Measurements from ENCODE around the gene CTDP1. TPM values are rescaled to one million over a fixed set of nuclear protein-coding genes. Genes with fewer than 3 reads are reported as not detected.

CTDP1 gene
- total RNA-seq, 1 donor from 2014 or later, result 25.2 TPM

DNA sequence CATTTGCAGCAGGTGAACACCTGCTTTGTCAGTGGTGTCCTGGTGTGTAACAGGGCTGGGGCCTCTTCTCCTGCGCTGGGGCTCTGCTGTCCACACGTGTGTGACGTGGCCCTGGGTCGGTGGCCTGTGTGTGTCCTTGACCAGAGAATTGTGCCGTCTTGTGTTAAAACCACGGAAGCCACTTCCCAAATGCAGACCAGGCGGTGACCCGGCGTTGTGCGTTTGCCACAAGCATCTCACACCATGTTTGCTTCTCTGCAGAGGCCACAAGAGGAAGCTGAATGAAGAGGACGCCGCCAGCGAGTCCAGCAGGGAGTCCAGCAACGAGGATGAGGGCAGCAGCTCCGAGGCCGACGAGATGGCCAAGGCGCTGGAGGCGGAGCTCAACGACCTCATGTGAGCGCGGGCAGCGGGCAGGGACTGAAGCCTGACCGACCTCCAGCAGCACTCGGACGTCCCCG is 73.8 kb downstream of the CTDP1 start:
- H3K4me3 ChIP-seq, result no peak overlapping the region
- no peak for DNase-seq
- TF ChIP-seq, protein P1, sequence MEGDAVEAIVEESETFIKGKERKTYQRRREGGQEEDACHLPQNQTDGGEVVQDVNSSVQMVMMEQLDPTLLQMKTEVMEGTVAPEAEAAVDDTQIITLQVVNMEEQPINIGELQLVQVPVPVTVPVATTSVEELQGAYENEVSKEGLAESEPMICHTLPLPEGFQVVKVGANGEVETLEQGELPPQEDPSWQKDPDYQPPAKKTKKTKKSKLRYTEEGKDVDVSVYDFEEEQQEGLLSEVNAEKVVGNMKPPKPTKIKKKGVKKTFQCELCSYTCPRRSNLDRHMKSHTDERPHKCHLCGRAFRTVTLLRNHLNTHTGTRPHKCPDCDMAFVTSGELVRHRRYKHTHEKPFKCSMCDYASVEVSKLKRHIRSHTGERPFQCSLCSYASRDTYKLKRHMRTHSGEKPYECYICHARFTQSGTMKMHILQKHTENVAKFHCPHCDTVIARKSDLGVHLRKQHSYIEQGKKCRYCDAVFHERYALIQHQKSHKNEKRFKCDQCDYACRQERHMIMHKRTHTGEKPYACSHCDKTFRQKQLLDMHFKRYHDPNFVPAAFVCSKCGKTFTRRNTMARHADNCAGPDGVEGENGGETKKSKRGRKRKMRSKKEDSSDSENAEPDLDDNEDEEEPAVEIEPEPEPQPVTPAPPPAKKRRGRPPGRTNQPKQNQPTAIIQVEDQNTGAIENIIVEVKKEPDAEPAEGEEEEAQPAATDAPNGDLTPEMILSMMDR (IDR thresholded peaks at IDR 0.05), result no peak
- H3K4me1 ChIP-seq, result no peaks in the 10 kb centered on the region
- ATAC-seq, result no peak
- no peaks in the 10 kb centered on the region for H3K27me3 ChIP-seq (ENCODE audit: low read depth)
- intact Hi-C loops (cut with DNase I), result no loop called here
- H3K9me3 ChIP-seq, result no peaks in the 10 kb centered on the region
- H3K27ac ChIP-seq, result no peak overlapping the region
- peaks cover 50% of the 10 kb centered on the region for H3K36me3 ChIP-seq

DNA sequence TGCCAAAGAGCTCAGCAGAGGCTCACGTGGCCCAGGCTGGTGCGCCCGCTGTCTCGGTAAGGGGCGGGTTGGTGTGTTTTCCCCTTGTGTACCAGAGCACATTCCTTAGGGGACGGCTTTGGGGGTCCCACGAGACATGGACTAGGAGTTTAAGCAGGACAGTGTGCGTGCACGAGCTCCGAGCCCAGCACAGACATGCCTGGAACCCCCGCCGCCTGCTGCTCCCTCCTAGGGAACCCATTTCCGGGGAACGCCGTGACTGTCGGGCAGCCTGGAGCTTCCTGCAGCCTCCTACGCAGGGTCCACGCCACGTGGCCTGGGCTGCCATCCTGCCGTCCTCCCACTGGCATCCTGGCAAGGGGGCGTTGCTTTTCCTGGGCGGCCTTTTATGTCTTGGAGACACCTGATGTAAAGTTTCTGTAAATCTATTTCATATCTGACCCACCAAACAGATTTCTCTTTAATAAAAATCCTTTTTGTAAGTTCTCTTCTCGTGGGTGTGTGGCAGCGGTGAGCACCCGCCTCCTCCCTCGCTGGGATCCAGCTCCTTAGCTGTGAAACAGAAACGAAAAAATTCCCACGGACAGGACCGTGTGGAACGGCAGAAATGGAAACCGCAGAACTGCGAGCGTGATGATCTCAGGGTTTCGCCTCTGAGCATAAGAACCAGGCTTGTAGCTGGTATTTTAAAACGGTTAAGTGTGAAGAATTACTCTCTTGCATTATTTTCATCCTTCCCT is 74.6 kb downstream of the CTDP1 start:
- Histone ChIP-seq H3K4me3 (no peak overlapping the region), H3K27me3 (ENCODE audit: low read depth) (no peaks in the 10 kb centered on the region), H3K27ac (no peak overlapping the region), H3K9me3 (peaks cover 5% of the 10 kb centered on the region), H3K36me3 (peaks cover 43% of the 10 kb centered on the region), H3K4me1 (no peaks in the 10 kb centered on the region)
- no peak for DNase-seq
- no peak for ATAC-seq
- intact Hi-C loops (cut with DNase I), result no loop called here
- TF ChIP-seq, protein P1 (IDR thresholded peaks at IDR 0.05), result no peak

DNA sequence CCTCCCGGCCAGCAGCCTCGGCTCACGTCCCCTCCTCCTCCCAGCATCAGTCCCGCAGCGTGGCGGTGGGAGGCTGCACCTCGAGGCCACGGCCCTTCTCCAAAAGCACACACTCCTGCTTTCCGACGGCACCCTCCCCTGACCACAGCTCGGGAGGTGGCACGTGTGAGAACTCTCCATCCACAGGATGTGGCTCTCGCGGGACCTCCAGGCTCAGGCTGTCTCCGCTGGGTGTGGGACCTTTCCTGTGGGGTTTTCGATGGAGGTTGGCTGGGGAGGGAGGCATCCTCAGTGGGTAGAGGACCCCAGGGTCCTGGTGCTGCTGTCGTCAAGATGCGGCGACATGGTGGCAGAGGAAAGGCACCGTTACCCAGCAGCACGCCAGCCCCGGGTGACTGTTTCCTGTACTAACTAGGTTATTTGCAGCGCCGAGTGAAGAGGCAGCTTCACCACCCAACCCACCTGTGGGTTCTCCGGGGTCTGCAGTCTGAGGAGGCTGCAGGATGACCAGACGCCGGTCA is 75.3 kb downstream of the CTDP1 start:
- intact Hi-C loops (cut with DNase I), result no loop called here
- TF ChIP-seq, protein P1 (IDR thresholded peaks at IDR 0.05), result no peak
- H3K9me3 ChIP-seq, result peaks cover 9% of the 10 kb centered on the region
- H3K4me1 ChIP-seq, result no peaks in the 10 kb centered on the region
- H3K27me3 ChIP-seq (ENCODE audit: low read depth), result no peaks in the 10 kb centered on the region
- peaks cover 39% of the 10 kb centered on the region for H3K36me3 ChIP-seq
- ATAC-seq (no peak), DNase-seq (no peak)
- no peak overlapping the region for H3K4me3 ChIP-seq
- H3K27ac ChIP-seq, result no peak overlapping the region

DNA sequence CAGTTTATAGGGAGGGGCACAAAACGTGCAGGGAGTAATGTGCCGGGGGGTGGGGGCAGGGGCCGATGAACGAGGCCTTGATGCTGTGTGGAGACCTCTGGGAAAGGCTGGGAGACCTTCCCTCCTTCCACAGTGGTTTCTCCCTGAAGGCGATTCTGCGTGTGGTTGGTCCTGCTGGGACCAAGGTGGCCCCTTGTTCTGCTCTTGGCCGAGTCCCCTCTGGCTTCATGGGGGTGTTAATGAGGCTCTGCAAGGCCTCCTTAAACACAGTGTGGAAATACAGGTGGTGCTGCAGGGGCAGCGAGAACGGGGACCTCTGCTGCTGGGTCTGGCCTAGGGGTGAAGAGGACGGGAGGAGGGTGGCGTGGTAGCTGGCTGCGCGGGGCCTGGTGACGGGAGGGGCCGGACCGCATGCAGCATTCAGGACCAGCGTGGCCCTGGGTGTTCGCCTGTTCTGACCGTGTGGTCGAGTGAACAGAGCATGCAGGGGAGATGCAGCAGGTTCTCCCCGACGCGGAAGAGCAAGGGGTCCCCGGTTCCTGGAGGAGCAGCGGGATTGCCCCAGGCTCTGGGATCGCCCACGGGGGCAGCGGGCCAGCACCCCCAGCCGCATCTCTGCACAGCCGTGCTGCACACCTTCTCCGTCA is 76.0 kb downstream of the CTDP1 start:
- Histone ChIP-seq H3K4me3 (no peak overlapping the region), H3K27ac (no peak overlapping the region), H3K27me3 (ENCODE audit: low read depth) (no peaks in the 10 kb centered on the region), H3K9me3 (peaks cover 9% of the 10 kb centered on the region), H3K4me1 (no peaks in the 10 kb centered on the region), H3K36me3 (peaks cover 34% of the 10 kb centered on the region)
- ATAC-seq (peak in 1 of 2 donors; percentile 25), DNase-seq (no peak)
- TF ChIP-seq, protein P1 (IDR thresholded peaks at IDR 0.05), result no peak
- intact Hi-C loops (cut with DNase I), result no loop called here

DNA sequence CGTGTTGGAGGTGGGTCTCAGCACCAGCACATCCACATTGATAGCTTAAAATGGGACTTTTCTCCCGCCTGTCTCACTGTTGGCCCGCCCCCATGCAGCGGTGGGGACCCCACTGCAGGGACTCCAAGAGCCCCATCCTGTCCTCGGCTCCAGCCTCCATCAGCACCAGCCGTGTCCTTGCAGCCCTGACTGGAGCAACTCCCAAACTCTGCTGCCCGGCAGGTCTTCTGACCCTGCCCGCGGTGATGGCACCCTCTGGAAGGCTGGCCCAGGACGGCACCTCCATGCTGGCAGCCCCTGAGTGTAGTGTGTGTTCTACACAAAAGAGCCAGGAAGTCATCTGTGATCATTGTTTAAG is 76.5 kb downstream of the CTDP1 start:
- DNase-seq, result no peak
- Histone ChIP-seq H3K27me3 (ENCODE audit: low read depth) (no peaks in the 10 kb centered on the region), H3K4me3 (no peak overlapping the region), H3K27ac (no peak overlapping the region), H3K9me3 (peaks cover 9% of the 10 kb centered on the region), H3K4me1 (no peaks in the 10 kb centered on the region), H3K36me3 (peaks cover 34% of the 10 kb centered on the region)
- intact Hi-C loops (cut with DNase I), result no loop called here
- ATAC-seq, result peak in 1 of 2 donors; percentile 9
- TF ChIP-seq, protein P1 (IDR thresholded peaks at IDR 0.05), result no peak
